Measurements from ENCODE around the gene BUB3.

DNA sequence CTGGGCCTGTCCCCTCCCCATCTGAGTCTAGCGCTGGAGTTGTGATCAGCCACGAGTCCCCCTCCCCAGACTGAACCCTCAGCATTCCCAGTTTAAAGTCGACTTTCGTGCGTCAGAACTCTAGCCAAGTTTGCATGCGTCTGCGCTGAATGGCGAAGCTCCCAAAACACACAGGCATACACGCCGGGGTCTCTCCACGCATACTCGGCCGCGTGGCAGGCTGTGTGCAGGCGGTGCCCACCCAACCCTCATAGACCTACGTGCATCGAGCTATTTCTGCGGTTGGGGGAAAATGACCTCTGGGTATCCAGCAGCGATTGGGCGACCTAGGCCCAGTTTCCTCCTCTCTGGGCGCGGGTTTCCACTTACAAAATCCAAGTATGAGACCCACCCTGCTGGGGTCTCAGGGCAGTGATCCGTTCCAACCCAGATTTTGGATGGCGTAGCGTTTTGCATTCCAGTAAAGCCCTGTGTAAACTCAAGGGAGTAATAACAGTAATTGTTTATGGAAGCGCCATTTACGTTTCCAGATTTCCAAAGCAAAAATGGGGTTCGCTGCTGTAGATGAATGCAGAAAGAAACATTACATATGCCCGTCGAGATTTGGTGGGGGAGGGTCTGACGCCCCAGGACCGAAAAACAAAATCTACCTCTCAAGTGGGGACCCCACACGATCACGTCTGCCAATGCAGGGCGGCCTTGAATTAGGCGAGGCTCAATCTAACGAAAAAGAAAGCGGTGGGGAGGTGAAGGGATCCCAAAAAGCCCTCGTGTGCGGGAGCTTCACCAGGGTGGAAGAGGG is 20.5 kb upstream of the BUB3 start:
- TF ChIP-seq CTCF (conservative IDR thresholded peaks at IDR 0.05; ENCODE audit: low read depth, low read length): no peak
- TF ChIP-seq EZH2phosphoT487 (IDR thresholded peaks at IDR 0.05; ENCODE audit: borderline replicate concordance, low read length): no peak
